ENCODE data around the gene CXCL17.

DNA sequence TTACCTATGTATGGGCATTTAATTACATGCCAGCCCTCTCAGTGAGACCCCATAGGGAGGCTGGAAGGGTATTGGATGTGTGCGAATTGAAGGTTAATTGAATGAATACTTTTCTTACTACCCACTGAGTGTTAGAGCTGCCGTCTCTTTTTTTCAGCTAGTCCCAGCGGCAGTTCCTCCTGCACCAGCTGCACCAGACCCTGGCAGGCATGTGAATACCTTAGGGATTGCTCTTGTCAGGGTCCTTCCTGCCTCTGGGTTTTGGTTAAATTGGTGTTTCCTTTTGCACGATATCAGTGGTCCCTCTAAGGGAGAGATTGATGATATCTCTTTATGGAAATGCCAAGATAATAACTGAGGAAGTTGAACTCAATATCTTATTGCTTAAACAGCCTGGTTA is 9.8 kb upstream of the CXCL17 start:
- TF ChIP-seq CTCF (IDR thresholded peaks at IDR 0.05; ENCODE audit: borderline replicate concordance, extremely low read depth, low read length, poor library complexity, severe bottlenecking) (no peak), EZH2 (IDR thresholded peaks at IDR 0.05; ENCODE audit: borderline replicate concordance, low read depth, low read length, severe bottlenecking) (no peak)
